NOMO-1 treated with dmso at 0.1 percent for 144 hours (cell line): ENCODE data around the gene HYAL4.
"Not testable (repeated sequence)": the region's sequence is repeated elsewhere in the genome, so short reads cannot be mapped to it uniquely, and the experiment has no call there.

Source experiments
- DNase-seq: peaks from one replicate; lab custom pipeline; 2025; ENCODE audit not compliant: unreplicated experiment; lab: John Stamatoyannopoulos, UW

Gene HYAL4

DNA sequence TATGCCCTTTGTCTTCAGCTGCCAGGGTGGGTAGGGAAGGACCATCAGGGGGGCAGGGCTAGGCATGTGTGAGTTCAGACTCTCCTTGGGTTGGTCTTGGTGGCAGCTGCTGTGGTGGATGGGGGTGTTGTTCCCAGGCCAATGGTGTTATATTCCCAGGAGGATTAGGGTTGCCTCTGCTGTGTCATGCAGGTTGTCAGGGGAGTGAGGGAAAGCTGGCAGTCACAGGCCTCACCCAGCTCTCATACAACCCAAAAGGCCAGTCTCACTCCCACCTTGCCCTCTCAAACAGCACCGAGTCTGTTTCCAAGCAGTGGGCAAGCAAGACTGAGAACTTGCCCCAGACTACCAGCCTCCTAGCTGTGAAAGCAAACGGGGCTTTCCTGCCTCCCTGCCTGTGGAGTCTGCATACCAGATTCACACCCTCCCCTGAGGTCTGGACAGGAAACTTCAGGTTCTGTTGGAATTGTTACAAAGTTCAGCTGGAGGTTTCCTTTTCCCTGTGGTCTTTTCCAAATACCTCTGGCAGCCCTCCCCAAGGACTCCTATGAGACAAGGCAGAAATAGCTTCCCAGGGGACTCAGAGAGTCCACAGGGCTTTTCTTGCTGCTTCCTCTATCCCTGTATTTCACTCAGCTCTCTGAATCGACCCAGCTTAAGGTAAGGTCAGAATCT lies 1.4 kb downstream of the HYAL4 start:
- DNase-seq = no peak

DNA sequence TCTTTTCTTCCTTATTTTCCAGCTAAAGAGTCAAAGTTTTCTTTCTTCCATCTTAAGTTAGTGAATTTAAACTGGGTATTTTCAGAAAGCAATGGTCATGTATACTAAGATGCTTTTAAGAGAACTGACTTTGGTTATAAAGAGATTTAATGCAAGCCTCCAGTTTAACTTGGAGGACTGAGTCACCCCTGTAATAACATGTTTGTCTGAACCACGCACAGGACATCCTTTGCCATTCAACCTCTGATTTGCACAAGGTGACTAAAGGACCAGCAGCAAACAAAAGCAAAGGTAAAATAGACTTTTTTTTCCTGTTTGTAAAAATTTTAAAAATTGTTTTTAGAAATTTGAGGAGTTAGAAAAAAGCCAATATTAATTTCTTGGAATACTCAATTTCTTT lies 2.9 kb downstream of the HYAL4 start:
- no peak for DNase-seq

DNA sequence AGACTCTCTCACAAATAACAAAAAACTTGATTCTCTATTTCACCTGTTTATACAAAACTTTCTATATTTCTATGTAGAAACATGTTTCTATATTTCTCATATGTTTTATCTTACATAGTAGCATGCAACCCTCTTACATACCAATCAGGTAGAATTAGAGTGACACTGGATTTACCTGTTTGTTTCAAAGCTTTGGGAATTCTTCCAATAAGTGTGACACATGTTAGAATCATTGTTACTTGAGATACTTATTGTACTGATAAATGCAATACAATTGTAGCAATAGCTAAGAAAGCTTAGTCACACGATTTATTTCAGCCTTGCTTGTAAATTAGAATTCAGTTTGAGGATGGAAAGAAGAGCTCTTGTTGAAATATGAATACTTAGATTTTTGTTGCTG lies 4.9 kb downstream of the HYAL4 start:
- no peak for DNase-seq

DNA sequence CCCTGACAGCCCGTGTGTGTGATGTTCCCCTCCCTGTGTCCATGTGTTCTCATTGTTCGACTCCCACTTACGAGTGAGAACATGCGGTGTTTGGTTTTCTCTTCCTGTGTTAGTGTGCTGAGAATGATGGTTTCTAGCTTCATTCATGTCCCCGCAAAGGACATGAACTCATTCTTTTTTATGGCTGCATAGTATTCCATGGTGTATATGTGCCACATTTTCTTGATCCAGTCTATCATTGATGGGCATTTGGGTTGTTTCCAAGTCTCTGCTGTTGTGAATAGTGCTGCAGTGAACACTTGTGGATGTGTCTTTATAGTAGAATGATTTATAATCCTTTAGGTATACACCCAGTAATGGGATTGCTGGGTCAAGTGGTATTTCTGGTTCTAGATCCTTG lies 6.4 kb downstream of the HYAL4 start:
- DNase-seq = not testable (repeated sequence)

DNA sequence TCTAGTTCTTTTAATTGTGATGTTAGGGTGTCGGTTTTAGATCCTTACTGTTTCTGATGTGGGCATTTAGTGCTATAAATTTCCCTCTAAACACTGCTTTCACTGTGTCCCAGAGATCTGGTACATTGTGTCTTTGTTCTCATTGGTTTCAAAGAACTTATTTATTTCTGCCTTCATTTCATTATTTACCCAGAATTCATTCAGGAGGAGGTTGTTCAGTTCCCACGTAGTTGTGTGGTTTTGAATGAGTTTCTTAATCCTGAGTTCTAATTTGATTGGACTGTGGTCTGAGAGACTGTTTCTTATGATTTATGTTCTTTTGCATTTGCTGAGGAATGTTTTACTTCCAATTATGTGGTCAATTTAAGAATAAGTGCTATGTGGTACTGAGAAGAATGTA lies 9.3 kb downstream of the HYAL4 start:
- not testable (repeated sequence) for DNase-seq

DNA sequence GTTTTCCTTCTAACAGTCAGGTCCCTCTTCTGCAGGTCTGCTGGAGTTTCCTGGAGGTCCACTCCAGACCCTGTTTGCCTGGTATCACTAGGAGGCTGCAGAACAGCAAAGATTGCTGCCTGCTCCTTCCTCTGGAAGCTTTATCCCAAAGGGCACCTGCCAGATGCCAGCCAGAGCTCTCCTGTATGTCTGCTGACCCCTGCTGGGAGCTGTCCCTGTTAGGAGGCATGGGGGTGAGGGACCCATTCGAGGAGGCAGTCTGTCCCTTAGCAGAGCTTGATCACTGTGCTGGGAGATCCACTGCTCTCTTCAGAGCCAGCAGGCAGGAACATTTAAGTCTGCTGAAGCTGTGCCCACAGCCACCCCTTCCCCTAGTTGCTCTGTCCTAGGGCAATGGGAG lies 11.5 kb downstream of the HYAL4 start:
- DNase-seq = not testable (repeated sequence)

DNA sequence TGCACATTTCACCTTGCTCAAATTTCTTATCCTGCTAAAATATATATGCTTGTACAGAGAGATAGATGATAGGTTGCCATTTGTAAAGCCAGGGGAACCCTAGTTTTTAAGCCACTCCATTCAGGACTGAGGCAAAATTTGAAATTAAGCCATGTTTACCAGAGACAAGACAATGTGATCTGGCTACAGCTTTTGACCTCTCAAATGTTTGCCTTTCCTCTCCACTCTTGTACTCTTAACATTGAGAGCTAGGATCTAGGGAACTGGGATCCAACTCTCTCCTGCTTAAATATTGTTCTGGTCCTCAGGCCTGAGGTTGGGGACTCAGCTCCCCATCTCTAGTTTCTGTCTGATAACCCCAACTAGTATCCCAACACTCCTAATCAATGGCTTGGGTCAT lies 15.9 kb downstream of the HYAL4 start:
- no peak for DNase-seq

DNA sequence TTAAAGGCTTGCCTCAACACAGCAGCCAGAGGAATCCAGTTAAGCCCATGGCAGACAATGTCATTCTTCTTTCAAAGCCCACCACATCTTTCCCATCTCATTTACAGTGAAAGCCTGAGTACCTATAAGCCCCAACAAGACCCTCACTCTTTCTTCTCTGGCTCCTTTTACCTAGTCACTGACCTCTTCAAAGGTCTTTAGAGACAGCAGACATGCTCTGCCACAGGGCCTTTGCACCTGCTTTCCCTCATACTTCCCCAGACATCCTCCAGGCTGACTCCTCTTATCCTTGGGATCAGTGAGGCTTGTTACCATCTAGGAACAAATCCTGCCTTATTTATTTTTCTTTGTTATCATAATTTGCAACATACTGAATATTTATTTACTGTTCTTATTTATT lies 17.8 kb downstream of the HYAL4 start:
- DNase-seq = no peak

DNA sequence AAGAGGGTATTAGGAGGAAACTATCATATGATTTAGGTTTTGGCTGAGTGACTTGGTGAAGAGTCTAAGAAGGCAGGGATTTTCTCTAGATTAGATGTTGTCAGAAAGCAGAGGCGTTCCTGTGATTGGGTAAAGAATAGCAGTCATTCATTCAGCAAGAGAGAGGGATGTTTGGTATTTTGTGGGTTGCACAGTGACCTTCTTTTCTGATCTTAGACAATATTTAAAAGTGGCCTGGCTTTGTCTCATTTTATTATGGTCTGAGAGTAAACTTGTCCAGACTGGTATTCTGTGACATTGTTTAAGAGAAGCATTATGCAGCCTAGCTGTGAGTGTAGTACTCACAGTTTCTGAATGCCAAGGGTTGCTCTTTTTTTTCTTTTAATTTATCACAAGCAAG lies 18.5 kb downstream of the HYAL4 start:
- no peak for DNase-seq

DNA sequence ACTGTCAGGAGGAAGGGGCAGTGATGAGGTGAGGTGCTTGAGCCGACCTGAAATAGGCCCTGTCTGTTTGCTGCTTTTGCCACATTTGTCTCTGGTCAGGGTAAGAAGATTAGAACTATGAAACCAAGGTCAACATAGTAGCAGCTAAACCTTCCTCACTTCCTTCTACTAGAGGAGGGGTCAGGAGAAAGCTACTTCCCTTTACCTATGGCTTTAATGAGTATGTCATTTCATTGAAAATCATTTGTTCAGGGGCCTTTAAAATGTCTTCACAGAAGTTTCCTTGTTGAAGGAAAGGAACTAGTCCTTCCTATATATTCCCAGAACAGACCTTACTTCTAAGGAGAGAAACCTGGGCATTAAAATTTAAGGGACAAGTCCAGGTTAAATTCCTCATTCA lies 19.0 kb downstream of the HYAL4 start:
- DNase-seq = no peak

DNA sequence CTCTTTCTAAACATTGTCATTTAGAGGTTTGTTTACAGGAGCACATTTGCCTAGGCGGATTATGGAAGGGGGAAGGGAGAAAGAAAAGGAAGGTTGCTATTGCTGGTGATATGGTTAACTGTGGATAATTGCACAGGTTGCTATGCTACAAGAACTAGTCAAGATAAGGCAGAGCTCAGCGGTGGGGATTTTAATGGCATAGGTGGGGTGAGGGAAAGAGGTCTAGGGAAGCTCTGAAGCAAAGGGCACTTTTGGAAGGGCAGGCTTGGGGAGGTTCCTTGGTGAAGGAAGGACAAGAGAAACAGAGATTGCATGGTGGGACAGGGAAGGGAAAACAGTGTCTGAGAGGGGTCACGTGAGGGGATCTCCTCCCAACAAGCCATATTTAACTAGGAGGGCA lies 19.5 kb downstream of the HYAL4 start:
- no peak for DNase-seq

DNA sequence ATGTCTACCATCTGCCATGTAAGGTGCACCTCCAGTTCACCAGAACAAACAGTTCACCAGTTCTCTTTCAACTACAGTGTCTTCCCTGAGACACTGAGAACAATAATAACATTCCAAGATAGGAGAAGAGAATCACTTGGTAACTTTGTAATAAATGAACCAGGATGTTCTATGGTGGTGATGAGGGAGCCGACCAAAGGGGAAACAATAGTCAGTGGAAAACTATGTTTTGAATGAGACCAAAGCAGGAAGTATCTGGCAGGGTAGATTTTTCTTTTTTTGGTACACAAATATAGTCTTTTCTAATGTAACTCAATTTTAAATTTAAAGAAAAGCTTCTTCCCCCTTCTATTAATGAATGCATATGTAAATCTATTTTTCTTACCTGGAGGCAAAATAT lies 20.0 kb downstream of the HYAL4 start:
- no peak for DNase-seq

DNA sequence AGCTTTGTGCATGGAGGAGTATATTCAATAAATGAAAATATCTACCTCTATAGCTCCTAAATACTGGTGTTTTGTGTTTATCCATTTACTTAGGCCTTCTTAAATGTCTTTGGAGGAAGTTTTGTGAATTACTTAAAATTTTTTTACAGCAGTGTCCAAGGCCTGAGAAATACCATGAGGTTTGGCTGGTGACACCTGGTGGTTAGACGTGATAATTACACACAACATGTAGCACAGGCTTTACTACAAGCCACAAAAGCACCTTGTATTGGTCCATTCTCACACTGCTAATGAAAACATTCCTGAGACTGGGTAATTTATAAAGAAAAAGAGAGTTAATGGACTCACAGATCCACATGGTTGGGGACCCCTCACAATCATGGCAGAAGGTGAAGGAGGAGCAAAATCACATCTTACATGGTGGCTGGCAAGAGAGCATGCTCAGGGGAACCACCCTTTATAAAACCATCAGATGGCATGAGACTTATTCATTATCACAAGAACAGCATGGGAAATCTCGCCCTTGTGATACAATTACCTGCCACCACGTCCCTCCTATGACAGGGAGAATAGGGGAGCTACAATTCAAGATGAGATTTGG lies 20.6 kb downstream of the HYAL4 start:
- no peak for DNase-seq

DNA sequence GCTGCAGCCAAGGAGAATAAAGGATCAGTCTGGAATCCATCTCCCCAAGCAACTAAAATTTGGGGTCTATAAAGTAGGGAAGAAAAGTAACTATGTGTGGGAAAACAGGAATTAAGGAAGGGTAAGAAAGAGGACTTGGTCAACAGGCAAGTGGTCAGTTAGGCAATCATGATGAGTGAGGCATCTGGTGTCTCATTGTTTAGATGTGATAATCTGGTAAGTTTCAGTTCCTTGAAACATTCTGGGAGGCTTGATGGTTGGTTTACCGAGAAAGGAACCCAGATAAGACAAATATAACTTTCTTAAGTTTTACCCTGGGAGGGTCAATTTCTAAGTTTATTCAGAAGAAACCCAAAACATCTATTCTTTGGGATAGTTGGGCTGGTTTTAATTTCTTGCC lies 22.3 kb downstream of the HYAL4 start:
- DNase-seq = no peak

DNA sequence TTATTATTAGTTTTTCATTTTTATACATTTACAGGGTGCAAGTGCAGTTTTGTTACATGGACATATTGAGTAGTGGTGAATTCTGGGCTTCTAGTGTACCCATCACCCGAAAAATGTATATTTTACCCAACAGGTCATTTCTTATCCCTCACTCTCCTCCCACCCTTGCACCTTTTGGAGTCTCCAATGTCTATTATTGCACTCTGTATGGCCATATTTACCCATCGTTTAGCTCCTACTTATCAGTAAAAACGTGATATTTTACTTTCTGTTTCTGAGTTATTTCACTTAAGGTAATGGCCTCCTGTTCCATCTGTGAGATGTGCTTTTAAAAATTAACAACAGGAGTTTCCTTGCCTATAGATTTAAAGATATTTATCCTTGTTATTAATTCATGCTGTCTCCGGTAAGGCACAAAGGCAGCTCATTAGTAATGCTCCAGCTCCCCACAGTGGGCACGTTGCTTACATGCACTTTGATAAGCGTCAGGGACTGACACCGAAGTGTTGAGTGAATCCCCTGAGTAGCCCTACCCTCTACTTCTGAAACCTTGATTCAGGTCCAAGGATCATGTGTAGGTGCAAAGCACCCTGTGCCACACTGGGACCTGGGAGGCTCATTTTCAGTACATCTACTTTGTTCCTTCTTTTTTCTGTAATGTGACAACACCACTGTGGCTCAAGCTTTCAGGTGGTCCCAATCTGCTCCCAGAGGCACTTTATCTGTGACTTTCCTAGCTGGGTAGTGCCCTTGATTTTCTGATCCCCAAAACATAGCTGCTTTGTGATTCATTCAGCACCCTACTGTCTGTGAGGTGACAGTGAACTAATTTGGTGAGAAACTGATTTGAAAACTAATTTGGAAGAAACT lies 27.3 kb downstream of the HYAL4 start:
- no peak for DNase-seq

DNA sequence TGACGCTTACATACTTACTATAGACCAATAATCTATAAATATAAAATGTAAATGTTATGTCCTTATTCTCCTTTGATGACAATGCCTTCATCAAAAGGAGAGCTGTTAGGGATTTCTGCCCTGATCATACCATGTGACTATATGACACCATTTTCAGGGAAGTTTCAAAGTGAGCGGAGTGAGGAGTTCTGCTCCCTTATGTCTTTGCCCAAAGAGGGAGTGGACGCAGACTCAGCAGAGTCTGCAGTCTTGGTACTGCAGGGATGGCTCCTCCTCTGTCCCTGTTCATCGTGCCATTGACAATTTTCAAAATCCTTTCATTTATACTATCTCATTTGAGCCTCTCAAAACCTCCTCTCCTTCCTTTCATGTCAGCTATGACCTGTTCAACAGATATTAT lies 27.9 kb downstream of the HYAL4 start:
- DNase-seq = no peak

DNA sequence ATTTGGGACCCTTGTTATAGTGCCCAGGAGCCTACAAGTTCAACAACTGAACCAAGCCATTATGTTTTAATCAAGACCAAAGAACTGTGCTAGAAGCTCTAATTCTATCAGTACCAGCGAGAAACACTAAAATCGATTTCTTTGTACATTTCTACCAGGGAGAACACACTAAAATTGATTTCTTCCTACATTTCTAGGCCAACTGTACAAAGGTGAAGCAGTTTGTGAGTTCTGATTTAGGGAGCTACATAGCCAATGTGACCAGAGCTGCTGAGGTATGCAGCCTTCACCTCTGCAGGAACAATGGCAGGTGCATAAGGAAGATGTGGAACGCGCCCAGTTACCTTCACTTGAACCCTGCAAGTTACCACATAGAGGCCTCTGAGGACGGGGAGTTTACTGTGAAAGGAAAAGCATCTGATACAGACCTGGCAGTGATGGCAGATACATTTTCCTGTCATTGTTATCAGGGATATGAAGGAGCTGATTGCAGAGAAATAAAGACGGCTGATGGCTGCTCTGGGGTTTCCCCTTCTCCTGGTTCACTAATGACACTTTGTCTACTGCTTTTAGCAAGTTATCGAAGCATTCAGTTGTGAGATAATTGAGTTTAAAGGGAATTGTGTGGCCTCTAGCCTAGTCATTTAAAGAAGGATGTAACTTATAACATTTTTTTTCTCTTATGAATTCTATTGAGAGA lies 31.7 kb downstream of the HYAL4 start:
- no peak for DNase-seq

DNA sequence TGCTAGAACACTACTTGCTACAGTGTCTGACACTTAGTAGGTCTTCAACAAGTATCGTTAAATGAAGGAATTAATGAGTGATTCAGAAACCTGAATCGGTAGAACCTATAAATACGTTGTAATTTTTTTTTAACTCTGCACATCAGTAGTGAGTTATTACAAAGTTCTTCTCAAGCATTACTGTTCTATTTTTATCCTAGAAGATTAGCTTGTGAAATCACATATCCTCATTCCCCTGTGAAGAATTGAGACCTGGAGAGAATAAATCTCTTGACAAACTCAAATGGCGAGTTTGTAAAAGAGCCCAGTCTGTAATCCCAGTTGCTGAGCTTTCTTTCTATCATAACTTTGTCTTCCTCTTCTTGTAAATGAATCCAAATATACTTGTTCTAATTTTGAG lies 34.7 kb downstream of the HYAL4 start:
- DNase-seq = no peak

DNA sequence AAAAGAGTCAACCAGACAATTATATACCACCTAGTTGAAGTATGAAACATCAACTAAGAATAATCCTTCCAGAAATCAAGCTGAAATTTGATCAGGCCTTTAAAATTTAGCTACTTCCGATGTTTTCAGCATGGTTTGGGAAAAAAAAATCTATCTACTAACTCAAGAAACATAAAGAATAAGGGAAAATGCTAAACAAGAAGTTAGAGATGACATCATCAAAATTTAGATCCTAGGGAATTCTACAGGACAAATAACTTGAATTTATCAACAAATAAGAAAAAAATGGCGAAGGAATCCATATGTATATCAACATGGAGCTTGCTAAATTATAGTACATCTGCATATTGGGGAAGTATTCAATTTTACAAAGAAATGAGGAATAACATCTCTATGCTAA lies 36.3 kb downstream of the HYAL4 start:
- no peak for DNase-seq

DNA sequence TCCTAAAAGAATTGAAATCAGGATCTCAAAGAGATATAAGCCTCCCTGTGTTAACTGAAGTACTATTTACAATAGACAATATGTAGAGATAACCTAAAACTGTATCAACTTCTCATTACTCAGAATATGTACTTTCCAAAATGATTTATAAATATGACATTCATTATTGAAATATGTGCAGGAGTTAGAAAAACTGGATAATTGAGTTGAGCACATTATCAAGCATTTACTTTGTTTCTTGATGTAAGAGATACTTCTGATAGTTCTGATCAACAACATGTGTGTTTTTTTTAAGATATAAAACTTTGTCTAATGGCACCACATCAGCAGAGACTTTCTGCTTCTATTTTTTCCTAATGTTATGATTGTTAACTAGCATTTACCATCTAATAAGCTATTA lies 38.2 kb downstream of the HYAL4 start:
- DNase-seq = no peak

DNA sequence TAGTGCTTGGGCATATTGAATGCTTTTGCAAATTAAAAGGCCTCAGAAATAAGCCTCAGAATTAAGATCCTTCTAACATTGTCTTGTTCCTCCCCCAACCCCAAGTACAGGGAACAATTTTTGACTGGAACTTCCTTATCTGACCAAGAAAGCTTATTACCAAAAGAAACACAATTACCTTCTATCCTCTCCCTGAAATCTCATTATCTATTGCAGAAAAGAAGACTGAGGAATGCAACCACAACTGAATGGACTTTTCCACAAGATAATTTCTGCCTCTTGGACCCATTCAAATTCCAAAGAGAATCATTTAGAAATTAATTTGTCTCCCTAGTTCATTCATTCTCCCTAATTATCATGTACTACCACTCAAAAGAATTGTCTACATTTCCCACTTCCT lies 43.2 kb downstream of the HYAL4 start:
- no peak for DNase-seq

DNA sequence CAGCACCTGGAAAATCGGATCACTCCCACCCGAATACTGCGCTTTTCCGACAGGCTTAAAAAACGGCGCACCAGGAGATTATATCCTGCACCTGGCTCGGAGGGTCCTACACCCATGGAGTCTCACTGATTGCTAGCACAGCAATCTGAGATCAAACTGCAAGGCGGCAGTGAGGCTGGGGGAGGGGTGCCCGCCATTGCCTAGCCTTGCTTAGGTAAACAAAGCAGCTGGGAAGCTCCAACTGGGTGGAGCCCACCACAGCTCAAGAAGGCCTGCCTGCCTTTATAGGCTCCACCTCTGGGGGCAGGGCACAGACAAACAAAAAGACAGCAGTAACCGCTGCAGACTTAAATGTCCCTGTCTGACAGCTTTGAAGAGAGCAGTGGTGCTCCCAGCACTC lies 49.8 kb downstream of the HYAL4 start:
- DNase-seq = not testable (repeated sequence)
